Mesenchymal stem cell (in vitro differentiated cells and primary cell): ENCODE results near the gene PNMA8A.

Experiments used
- DNase-seq: peaks from one replicate; pipeline ENCODE4 v3.0.0-alpha.2; 2013
- H2AFZ ChIP-seq: one replicate; pipeline ENCODE4 v1.6.1; 2013; ENCODE audit warnings: low read depth, mild to moderate bottlenecking, control low read depth, inconsistent platforms, low read length, moderate library complexity
- H2AK5ac ChIP-seq: 2 replicates; pipeline ENCODE4 v1.6.1; 2013; ENCODE audit warnings: low read length, moderate library complexity, mild to moderate bottlenecking, inconsistent platforms; ENCODE audit not compliant: severe bottlenecking
- H2BK120ac ChIP-seq: one replicate; pipeline ENCODE4 v1.6.1; 2013; ENCODE audit warnings: low read depth, mild to moderate bottlenecking, inconsistent platforms, low read length, moderate library complexity
- H2BK12ac ChIP-seq, 2 experiments: one replicate each; pipeline ENCODE4 v1.6.1; 2013; ENCODE audit warnings: inconsistent platforms in 2 of 2, low read length in 2 of 2, mild to moderate bottlenecking in 2 of 2, moderate library complexity in 2 of 2, control low read depth in 1 of 2
- H2BK15ac ChIP-seq: one replicate; pipeline ENCODE4 v1.6.1; 2013; ENCODE audit warnings: mild to moderate bottlenecking, low read depth, inconsistent platforms; ENCODE audit not compliant: poor library complexity, severe bottlenecking
- H2BK5ac ChIP-seq: 2 replicates; pipeline ENCODE4 v1.6.1; 2013; ENCODE audit warnings: low read depth, mild to moderate bottlenecking, low read length, control low read depth, inconsistent platforms; ENCODE audit not compliant: poor library complexity, severe bottlenecking
- H3K14ac ChIP-seq, 2 experiments: one replicate each; pipeline ENCODE4 v1.6.1; 2013; ENCODE audit warnings: inconsistent platforms in 2 of 2, low read length in 2 of 2, control low read depth in 1 of 2, mild to moderate bottlenecking in 1 of 2, moderate library complexity in 1 of 2
- H3K18ac ChIP-seq, 2 experiments: one replicate each; pipeline ENCODE4 v1.6.1; 2013; ENCODE audit warnings: inconsistent platforms in 2 of 2, low read length in 2 of 2, control low read depth in 1 of 2, low read depth in 1 of 2, mild to moderate bottlenecking in 1 of 2
- H3K23ac ChIP-seq, 2 experiments: one replicate each; pipeline ENCODE4 v1.6.1; 2013; ENCODE audit warnings: inconsistent platforms in 2 of 2, low read length in 2 of 2, mild to moderate bottlenecking in 2 of 2, moderate library complexity in 2 of 2, control low read depth in 1 of 2
- H3K27ac ChIP-seq: 2 replicates; pipeline ENCODE4 v1.5.1; 2013; ENCODE audit warnings: mild to moderate bottlenecking, moderate library complexity, low read length, control low read depth, inconsistent platforms; ENCODE audit not compliant: poor library complexity, severe bottlenecking
- H3K27me3 ChIP-seq, 2 experiments: 2 replicates each; pipeline versions ENCODE4 v1.6.1 to v1.7.0; 2013; ENCODE audit warnings: low read length in 2 of 2, mild to moderate bottlenecking in 2 of 2, moderate library complexity in 2 of 2, control low read depth in 1 of 2, inconsistent platforms in 1 of 2; ENCODE audit not compliant: control insufficient read depth in 1 of 2, insufficient read depth in 1 of 2
- H3K36me3 ChIP-seq, 2 experiments: 2 replicates each; pipeline versions ENCODE4 v1.6.1 to v1.7.0; 2013; ENCODE audit warnings: low read length in 2 of 2, control low read depth in 1 of 2, inconsistent platforms in 1 of 2, low read depth in 1 of 2, mild to moderate bottlenecking in 1 of 2; ENCODE audit not compliant: insufficient read depth in 2 of 2, control insufficient read depth in 1 of 2
- H3K4ac ChIP-seq, 2 experiments: one replicate each; pipeline ENCODE4 v1.6.1; 2013; ENCODE audit warnings: inconsistent platforms in 2 of 2, low read length in 2 of 2, mild to moderate bottlenecking in 2 of 2, moderate library complexity in 2 of 2, control low read depth in 1 of 2, low read depth in 1 of 2
- H3K4me1 ChIP-seq: 2 replicates; pipeline ENCODE4 v1.6.1; 2013; ENCODE audit warnings: low read depth, low read length, control low read depth; ENCODE audit not compliant: control insufficient read depth, insufficient read depth
- H3K4me2 ChIP-seq: 2 replicates; pipeline ENCODE4 v1.6.1; 2013; ENCODE audit warnings: low read length, mild to moderate bottlenecking, inconsistent platforms; ENCODE audit not compliant: poor library complexity, severe bottlenecking
- H3K4me3 ChIP-seq, 2 experiments: 2 replicates each; pipeline versions ENCODE4 v1.5.1 to v1.7.0; 2013; ENCODE audit warnings: low read length in 2 of 2, mild to moderate bottlenecking in 2 of 2, control low read depth in 1 of 2, low read depth in 1 of 2; ENCODE audit not compliant: insufficient read depth in 1 of 2
- H3K79me1 ChIP-seq: replicated peaks from 2 replicates; pipeline ENCODE4 v1.6.1; 2013; ENCODE audit warnings: mild to moderate bottlenecking, control low read depth, low read length, inconsistent platforms; ENCODE audit not compliant: poor library complexity, severe bottlenecking
- H3K9ac ChIP-seq: 2 replicates; pipeline ENCODE4 v1.7.0; 2013; ENCODE audit warnings: mild to moderate bottlenecking, low read length, moderate library complexity
- H3K9me3 ChIP-seq: 2 replicates; pipeline ENCODE4 v1.7.0; 2013; ENCODE audit warnings: mild to moderate bottlenecking, low read length; ENCODE audit not compliant: control insufficient read depth
- H4K8ac ChIP-seq: one replicate; pipeline ENCODE4 v1.6.1; 2013; ENCODE audit warnings: inconsistent platforms, mild to moderate bottlenecking, low read length, moderate library complexity
- H4K91ac ChIP-seq: one replicate; pipeline ENCODE4 v1.6.1; 2013; ENCODE audit warnings: mild to moderate bottlenecking, low read length, inconsistent platforms
- WGBS: methylation state at CpG from one replicate; pipeline ENCODE4 v1.1.7; 2013; ENCODE audit warnings: mixed read lengths; 5-methylcytosine and 5-hydroxymethylcytosine counted together

The PNMA8A gene

GRCh38 chr19:46508206-46508605, 36.8 kb upstream of the PNMA8A start:
- Histone ChIP-seq H3K36me3 (no peaks in the 10 kb centered on the region), H3K9ac (no peak overlapping the region), H2BK15ac (no peak overlapping the region), H3K27ac (no peak overlapping the region), H2AFZ (no peak overlapping the region), H3K4ac (no peak overlapping the region), H2BK12ac (no peak overlapping the region), H2BK5ac (no peak overlapping the region), H4K8ac (no peak overlapping the region), H3K23ac (no peak overlapping the region), H3K14ac (no peak overlapping the region), H3K4me2 (no peak overlapping the region), H2AK5ac (no peak overlapping the region), H3K4me1 (no peaks in the 10 kb centered on the region), H4K91ac (no peak overlapping the region), H2BK120ac (no peak overlapping the region), H3K4me3 (no peak overlapping the region), H3K79me1 (no peaks in the 10 kb centered on the region), H3K27me3 (no peaks in the 10 kb centered on the region), H3K18ac (no peak overlapping the region), H3K9me3 (peaks cover 14% of the 10 kb centered on the region)
- 62% methylated on average over 2 of the region's 2 CpGs for WGBS
- DNase-seq = no peak

- H3K4ac ChIP-seq = no peak overlapping the region
- 70% methylated on average over 15 of the region's 17 CpGs for whole genome bisulfite sequencing
- no peak for DNase-seq
- H3K36me3 ChIP-seq = no peaks in the 10 kb centered on the region
- no peak overlapping the region for H2BK120ac ChIP-seq
- peaks cover 5% of the 10 kb centered on the region for H3K4me1 ChIP-seq
- no peaks in the 10 kb centered on the region for H3K79me1 ChIP-seq
- peaks cover 6% of the 10 kb centered on the region for H3K9me3 ChIP-seq
- no peak overlapping the region for H3K14ac ChIP-seq
- H3K18ac ChIP-seq = no peak overlapping the region
- no peak overlapping the region for H3K4me3 ChIP-seq
- H3K27me3 ChIP-seq = no peaks in the 10 kb centered on the region
- H2AFZ ChIP-seq = no peak overlapping the region
- no peak overlapping the region for H2BK12ac ChIP-seq
- H3K9ac ChIP-seq = no peak overlapping the region
- no peak overlapping the region for H2BK5ac ChIP-seq
- no peak overlapping the region for H2BK15ac ChIP-seq
- H4K8ac ChIP-seq = no peak overlapping the region
- no peak overlapping the region for H3K4me2 ChIP-seq
- H4K91ac ChIP-seq = no peak overlapping the region
- H2AK5ac ChIP-seq = no peak overlapping the region
- H3K23ac ChIP-seq = no peak overlapping the region
- no peak overlapping the region for H3K27ac ChIP-seq
These were observed 32.6 kb upstream of the PNMA8A start for GRCh38 chr19:46503848-46504453.

- Histone ChIP-seq H3K4me3 (no peak overlapping the region), H3K4ac (no peak overlapping the region), H2BK120ac (no peak overlapping the region), H3K79me1 (no peaks in the 10 kb centered on the region), H3K4me1 (peaks cover 5% of the 10 kb centered on the region), H2BK12ac (no peak overlapping the region), H3K27me3 (no peaks in the 10 kb centered on the region), H2BK15ac (no peak overlapping the region), H3K23ac (no peak overlapping the region), H3K14ac (no peak overlapping the region), H3K36me3 (no peaks in the 10 kb centered on the region), H4K8ac (no peak overlapping the region), H2AFZ (no peak overlapping the region), H3K27ac (no peak overlapping the region), H3K9me3 (peaks cover 6% of the 10 kb centered on the region), H4K91ac (no peak overlapping the region), H2BK5ac (no peak overlapping the region), H3K9ac (no peak overlapping the region), H3K18ac (no peak overlapping the region), H2AK5ac (no peak overlapping the region), H3K4me2 (no peak overlapping the region)
- 98% methylated on average over 4 of the region's 5 CpGs for WGBS
- DNase-seq = no peak
These were observed 31.5 kb upstream of the PNMA8A start for GRCh38 chr19:46502891-46503290.

- H4K8ac ChIP-seq = no peak overlapping the region
- H3K14ac ChIP-seq = no peak overlapping the region
- no peak overlapping the region for H3K18ac ChIP-seq
- H3K9ac ChIP-seq = no peak overlapping the region
- H3K4me3 ChIP-seq = no peak overlapping the region
- no peak overlapping the region for H3K27ac ChIP-seq
- no peak overlapping the region for H2BK120ac ChIP-seq
- H3K79me1 ChIP-seq = no peaks in the 10 kb centered on the region
- H3K4ac ChIP-seq = no peak overlapping the region
- H2AK5ac ChIP-seq = no peak overlapping the region
- H4K91ac ChIP-seq = no peak overlapping the region
- peaks cover 3% of the 10 kb centered on the region for H3K9me3 ChIP-seq
- H3K4me2 ChIP-seq = no peak overlapping the region
- H2BK15ac ChIP-seq = no peak overlapping the region
- no peak for DNase-seq
- no peaks in the 10 kb centered on the region for H3K36me3 ChIP-seq
- no peak overlapping the region for H2BK5ac ChIP-seq
- peaks cover 0 to 2% of the 10 kb centered on the region in 2 experiments for H3K27me3 ChIP-seq
- H3K23ac ChIP-seq = no peak overlapping the region
- H3K4me1 ChIP-seq = peaks cover 15% of the 10 kb centered on the region
- whole genome bisulfite sequencing = 67% methylated on average over 4 of the region's 4 CpGs
- no peak overlapping the region for H2BK12ac ChIP-seq
- H2AFZ ChIP-seq = no peak overlapping the region
These were observed 28.3 kb upstream of the PNMA8A start for GRCh38 chr19:46499692-46500091.
